ENCODE measurements around the gene KLHDC7A. TPM values are rescaled to one million over a fixed set of nuclear protein-coding genes. Genes with fewer than 3 reads are reported as not detected.

The KLHDC7A gene
- polyA plus RNA-seq, 3 donors = not detected

DNA sequence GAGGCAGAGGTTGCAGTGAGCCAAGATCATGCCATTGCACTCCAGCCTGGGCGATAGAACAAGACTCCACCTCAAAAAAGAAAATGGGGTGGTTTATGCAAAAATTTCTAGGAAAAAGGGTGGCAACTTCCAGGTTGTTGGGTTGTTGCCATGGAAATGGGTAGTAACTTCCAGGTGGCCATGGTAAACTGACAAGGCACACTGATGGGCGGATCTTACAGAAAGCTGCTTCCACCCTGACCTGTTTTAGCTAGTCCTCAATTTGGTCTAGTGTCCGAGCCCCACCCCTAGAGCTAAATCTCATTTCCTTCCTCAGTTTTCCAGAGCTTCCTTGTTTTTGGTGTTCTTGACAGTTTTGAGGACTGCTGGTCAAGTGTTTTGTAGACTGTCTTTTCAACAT, 13.6 kb downstream of the KLHDC7A start:
- intact Hi-C loops (cut with micrococcal nuclease) = no loop called here
- no peak overlapping the region for H3K27ac ChIP-seq (ENCODE audit: low read depth in 1 of 2, low read length in 2 of 2)
- Mint-ChIP-seq H3K36me3 (no peaks in the 10 kb centered on the region), H3K27ac (no peak overlapping the region), H3K27me3 (ENCODE audit: low read depth in 3 of 3) (peaks cover 0 to 4% (median 0%) of the 10 kb centered on the region in 3 donors), H3K4me1 (peaks cover 3% of the 10 kb centered on the region), H3K4me3 (no peak overlapping the region), H3K9me3 (peaks cover 0 to 12% (median 3%) of the 10 kb centered on the region in 7 donors)
- H3K9me3 ChIP-seq (replicated peaks in 1 of 2; ENCODE audit: control insufficient read depth in 1 of 2, insufficient read depth in 1 of 2, low read length in 2 of 2) = no peaks in the 10 kb centered on the region
- no peak overlapping the region for H3K9ac ChIP-seq (ENCODE audit: insufficient read depth, low read length, poor library complexity, severe bottlenecking)
- no peaks in the 10 kb centered on the region for H3K36me3 ChIP-seq (replicated peaks in 1 of 2; ENCODE audit: control insufficient read depth in 1 of 2, insufficient read depth in 2 of 2, low read length in 2 of 2)
- H3K4me3 ChIP-seq (replicated peaks in 1 of 3; ENCODE audit: low read depth in 2 of 3, low read length in 3 of 3) = no peak overlapping the region
- no peaks in the 10 kb centered on the region for H4K20me1 ChIP-seq (ENCODE audit: insufficient read depth, low read length)
- H3K27me3 ChIP-seq (ENCODE audit: control insufficient read depth in 2 of 2, insufficient read depth in 2 of 2, low read length in 2 of 2) = no peaks in the 10 kb centered on the region
- TF ChIP-seq, protein P1, sequence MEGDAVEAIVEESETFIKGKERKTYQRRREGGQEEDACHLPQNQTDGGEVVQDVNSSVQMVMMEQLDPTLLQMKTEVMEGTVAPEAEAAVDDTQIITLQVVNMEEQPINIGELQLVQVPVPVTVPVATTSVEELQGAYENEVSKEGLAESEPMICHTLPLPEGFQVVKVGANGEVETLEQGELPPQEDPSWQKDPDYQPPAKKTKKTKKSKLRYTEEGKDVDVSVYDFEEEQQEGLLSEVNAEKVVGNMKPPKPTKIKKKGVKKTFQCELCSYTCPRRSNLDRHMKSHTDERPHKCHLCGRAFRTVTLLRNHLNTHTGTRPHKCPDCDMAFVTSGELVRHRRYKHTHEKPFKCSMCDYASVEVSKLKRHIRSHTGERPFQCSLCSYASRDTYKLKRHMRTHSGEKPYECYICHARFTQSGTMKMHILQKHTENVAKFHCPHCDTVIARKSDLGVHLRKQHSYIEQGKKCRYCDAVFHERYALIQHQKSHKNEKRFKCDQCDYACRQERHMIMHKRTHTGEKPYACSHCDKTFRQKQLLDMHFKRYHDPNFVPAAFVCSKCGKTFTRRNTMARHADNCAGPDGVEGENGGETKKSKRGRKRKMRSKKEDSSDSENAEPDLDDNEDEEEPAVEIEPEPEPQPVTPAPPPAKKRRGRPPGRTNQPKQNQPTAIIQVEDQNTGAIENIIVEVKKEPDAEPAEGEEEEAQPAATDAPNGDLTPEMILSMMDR (IDR thresholded peaks at IDR 0.05) = no peak
- no peaks in the 10 kb centered on the region for H3K4me1 ChIP-seq (ENCODE audit: control insufficient read depth in 1 of 2, insufficient read depth in 2 of 2, low read length in 2 of 2)
- no CpG with 5 or more reads among the region's 3 CpGs for WGBS (ENCODE audit: insufficient coverage)
- H2AFZ ChIP-seq (ENCODE audit: insufficient read depth, low read depth, low read length, poor library complexity, severe bottlenecking) = no peak overlapping the region
- H3K4me2 ChIP-seq (replicated peaks; ENCODE audit: extremely low read depth, low read length, poor library complexity, severe bottlenecking) = no peak overlapping the region
- DNase-seq = no peak
- no peaks in the 10 kb centered on the region for H3K79me2 ChIP-seq (ENCODE audit: insufficient read depth, low read length)

DNA sequence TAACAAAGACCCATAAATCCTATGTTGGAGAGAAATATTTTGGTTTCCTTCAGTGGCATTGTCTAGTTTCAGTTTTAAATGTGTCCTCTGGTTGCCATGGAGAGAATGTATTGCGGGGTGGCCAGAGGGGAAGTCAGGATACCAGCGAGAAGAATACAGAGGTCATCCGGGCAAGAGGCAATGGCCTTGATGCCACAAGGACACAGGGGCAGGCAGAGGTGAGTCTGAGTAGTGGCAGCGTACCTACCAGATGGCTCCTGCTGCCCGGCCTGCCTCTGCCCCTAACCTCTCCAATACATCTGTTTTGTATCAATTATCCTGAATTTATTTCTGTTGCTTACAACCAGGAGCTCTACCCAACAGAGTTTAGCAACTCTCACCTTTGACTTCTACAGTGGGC, 14.9 kb downstream of the KLHDC7A start:
- Mint-ChIP-seq H3K27ac (no peak overlapping the region), H3K27me3 (ENCODE audit: low read depth in 3 of 3) (peaks cover 0 to 7% (median 0%) of the 10 kb centered on the region in 3 donors), H3K9me3 (peaks cover 0 to 12% (median 2%) of the 10 kb centered on the region in 7 donors), H3K4me1 (peaks cover 3% of the 10 kb centered on the region), H3K36me3 (no peaks in the 10 kb centered on the region), H3K4me3 (no peak overlapping the region)
- Histone ChIP-seq H4K20me1 (ENCODE audit: insufficient read depth, low read length) (no peaks in the 10 kb centered on the region), H3K4me3 (replicated peaks in 1 of 3; ENCODE audit: low read depth in 2 of 3, low read length in 3 of 3) (no peak overlapping the region), H3K4me1 (ENCODE audit: control insufficient read depth in 1 of 2, insufficient read depth in 2 of 2, low read length in 2 of 2) (no peaks in the 10 kb centered on the region), H2AFZ (ENCODE audit: insufficient read depth, low read depth, low read length, poor library complexity, severe bottlenecking) (no peak overlapping the region), H3K27ac (ENCODE audit: low read depth in 1 of 2, low read length in 2 of 2) (no peak overlapping the region), H3K9ac (ENCODE audit: insufficient read depth, low read length, poor library complexity, severe bottlenecking) (no peak overlapping the region), H3K4me2 (replicated peaks; ENCODE audit: extremely low read depth, low read length, poor library complexity, severe bottlenecking) (no peak overlapping the region), H3K79me2 (ENCODE audit: insufficient read depth, low read length) (no peaks in the 10 kb centered on the region), H3K9me3 (replicated peaks in 1 of 2; ENCODE audit: control insufficient read depth in 1 of 2, insufficient read depth in 1 of 2, low read length in 2 of 2) (no peaks in the 10 kb centered on the region), H3K36me3 (replicated peaks in 1 of 2; ENCODE audit: control insufficient read depth in 1 of 2, insufficient read depth in 2 of 2, low read length in 2 of 2) (no peaks in the 10 kb centered on the region), H3K27me3 (ENCODE audit: control insufficient read depth in 2 of 2, insufficient read depth in 2 of 2, low read length in 2 of 2) (no peaks in the 10 kb centered on the region)
- 75% methylated on average over 4 of the region's 5 CpGs for WGBS (ENCODE audit: insufficient coverage)
- intact Hi-C loops (cut with micrococcal nuclease) = no loop called here
- DNase-seq = no peak
- TF ChIP-seq, protein P1 (IDR thresholded peaks at IDR 0.05) = no peak
